ENCODE results near the gene SOCS6. TPM values are rescaled to one million over a fixed set of nuclear protein-coding genes. Genes with fewer than 3 reads are reported as not detected.

Gene SOCS6
- total and polyA plus RNA-seq, 2 of the 13 experiments (the other 11 are each of a cell fraction or from before 2014, with no cell fraction given): 18.6 to 38.3 TPM

GRCh38 chr18:70365361-70365760 lies 76.5 kb downstream of the SOCS6 start:
- ChIA-PET CTCF (ENCODE audit: low intra/inter-chr PET ratio, low total read pairs) (no interaction called here), POLR2A (interaction anchor here (2.6 kb wide), 1 partner anchor 12 kb away, joined by 12 read pairs; no protein-coding TSS in a partner anchor)
- DNase-seq (ENCODE audit: low spot score) (no peak), ATAC-seq (no peak), FAIRE-seq (no peak)
- H3K36me3 ChIP-seq (replicated peaks in 1 of 2; ENCODE audit: control insufficient read depth in 1 of 2, insufficient read depth in 2 of 2, low read length in 2 of 2): no peaks in the 10 kb centered on the region
- H3K4me1 ChIP-seq (ENCODE audit: insufficient read depth, low read length): peaks cover 56% of the 10 kb centered on the region
- H3K4me2 ChIP-seq (ENCODE audit: low read depth, low read length): no peak overlapping the region
- H3K9ac ChIP-seq (ENCODE audit: insufficient read depth, low read depth, low read length): no peak overlapping the region
- H3K79me2 ChIP-seq (ENCODE audit: insufficient read depth, low read length): no peaks in the 10 kb centered on the region
- no peaks in the 10 kb centered on the region for H3K9me3 ChIP-seq (ENCODE audit: low read length)
- no peak overlapping the region for H2AFZ ChIP-seq (ENCODE audit: low read length)
- no peaks in the 10 kb centered on the region for H3K27me3 ChIP-seq (ENCODE audit: control insufficient read depth in 1 of 2, insufficient read depth in 2 of 2, low read length in 2 of 2)
- in situ Hi-C loops (cut with HindIII; ENCODE audit: extremely low pct_ligation_motif_present, low pct_unique_long_range_greater_than_20kb): no loop called here
- H4K20me1 ChIP-seq (ENCODE audit: insufficient read depth, low read length): no peaks in the 10 kb centered on the region
- WGBS (ENCODE audit: low lambda C conversion rate): 92% methylated on average over 3 of the region's 3 CpGs
- H3K27ac ChIP-seq (ENCODE audit: extremely low read length, insufficient read depth, low read length): no peak overlapping the region
- intact Hi-C loops (cut with micrococcal nuclease; ENCODE audit: unreplicated experiment): no loop called here
- no TSS peak for BruUV-seq (replicated peaks)
- no peak overlapping the region for H3K4me3 ChIP-seq (replicated peaks in 1 of 3; ENCODE audit: insufficient read depth in 1 of 3, low read depth in 2 of 3, low read length in 3 of 3)
- TF ChIP-seq, protein P1, sequence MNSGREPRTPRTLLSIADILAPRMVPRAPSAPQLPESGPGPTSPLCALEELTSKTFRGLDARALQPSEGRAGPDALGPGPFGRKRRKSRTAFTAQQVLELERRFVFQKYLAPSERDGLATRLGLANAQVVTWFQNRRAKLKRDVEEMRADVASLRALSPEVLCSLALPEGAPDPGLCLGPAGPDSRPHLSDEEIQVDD (CRISPR knock-in tag; IDR thresholded peaks at IDR 0.05; ENCODE audit: borderline replicate concordance): no peak
- TF ChIP-seq ZNF101 (CRISPR knock-in tag; IDR thresholded peaks at IDR 0.05; ENCODE audit: borderline replicate concordance, low read depth) (no peak), JUN (CRISPR knock-in tag; IDR thresholded peaks at IDR 0.05) (no peak), POLR2A (IDR thresholded peaks at IDR 0.05; ENCODE audit: insufficient read depth in 1 of 2, low read depth in 2 of 2, low read length in 2 of 2) (no peak), NR2F1 (CRISPR knock-in tag; IDR thresholded peaks at IDR 0.05) (no peak), ATF2 (CRISPR knock-in tag; IDR thresholded peaks at IDR 0.05) (no peak), ETV5 (CRISPR knock-in tag; IDR thresholded peaks at IDR 0.05; ENCODE audit: borderline replicate concordance) (no peak), EED (CRISPR knock-in tag; IDR thresholded peaks at IDR 0.05) (no peak), ZNF549 (CRISPR knock-in tag; IDR thresholded peaks at IDR 0.05) (no peak), KDM6A (CRISPR knock-in tag; IDR thresholded peaks at IDR 0.05; ENCODE audit: low read depth) (no peak), HIC2 (CRISPR knock-in tag; IDR thresholded peaks at IDR 0.05; ENCODE audit: low read depth) (no peak), GFI1 (CRISPR knock-in tag; IDR thresholded peaks at IDR 0.05; ENCODE audit: borderline replicate concordance) (no peak), ZNF281 (CRISPR knock-in tag; IDR thresholded peaks at IDR 0.05; ENCODE audit: borderline replicate concordance) (no peak), TGIF2 (CRISPR knock-in tag; IDR thresholded peaks at IDR 0.05) (no peak), SMAD3 (CRISPR knock-in tag; IDR thresholded peaks at IDR 0.05) (no peak), ZIK1 (CRISPR knock-in tag; IDR thresholded peaks at IDR 0.05; ENCODE audit: borderline replicate concordance, low read depth) (no peak)
- TF ChIP-seq, protein P2, sequence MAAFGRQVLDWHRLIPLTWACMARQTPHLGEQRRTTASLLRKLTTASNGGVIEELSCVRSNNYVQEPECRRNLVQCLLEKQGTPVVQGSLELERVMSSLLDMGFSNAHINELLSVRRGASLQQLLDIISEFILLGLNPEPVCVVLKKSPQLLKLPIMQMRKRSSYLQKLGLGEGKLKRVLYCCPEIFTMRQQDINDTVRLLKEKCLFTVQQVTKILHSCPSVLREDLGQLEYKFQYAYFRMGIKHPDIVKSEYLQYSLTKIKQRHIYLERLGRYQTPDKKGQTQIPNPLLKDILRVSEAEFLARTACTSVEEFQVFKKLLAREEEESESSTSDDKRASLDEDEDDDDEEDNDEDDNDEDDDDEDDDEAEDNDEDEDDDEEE (CRISPR knock-in tag; IDR thresholded peaks at IDR 0.05): no peak
- TF ChIP-seq, protein P3, sequence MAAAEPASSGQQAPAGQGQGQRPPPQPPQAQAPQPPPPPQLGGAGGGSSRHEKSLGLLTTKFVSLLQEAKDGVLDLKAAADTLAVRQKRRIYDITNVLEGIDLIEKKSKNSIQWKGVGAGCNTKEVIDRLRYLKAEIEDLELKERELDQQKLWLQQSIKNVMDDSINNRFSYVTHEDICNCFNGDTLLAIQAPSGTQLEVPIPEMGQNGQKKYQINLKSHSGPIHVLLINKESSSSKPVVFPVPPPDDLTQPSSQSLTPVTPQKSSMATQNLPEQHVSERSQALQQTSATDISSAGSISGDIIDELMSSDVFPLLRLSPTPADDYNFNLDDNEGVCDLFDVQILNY (CRISPR knock-in tag; conservative IDR thresholded peaks at IDR 0.05): no peak

Data from HepG2 (cell line).